Stomach (tissue), 4 donors: Measurements from ENCODE around the gene DENND1B.

Source experiments
- CTCF ChIP-seq, 7 experiments: fragments of 450-650 bp in 4 of 7; fragments of 200-600 bp in 3 of 7; sonication (generic) in 3 of 7; IDR thresholded peaks; one replicate each; pipeline ENCODE4 v1.5.1; 2016 to 2019; ENCODE audit warnings: antibody characterized with exemption in 7 of 7, control low read depth in 2 of 7, mild to moderate bottlenecking in 1 of 7
- EP300 ChIP-seq: sonication (generic); formaldehyde crosslinking; IDR thresholded peaks from one replicate; pipeline ENCODE4 v1.6.1; 2017; ENCODE audit warnings: antibody characterized with exemption
- POLR2AphosphoS5 ChIP-seq, 3 donors: sonication (generic); formaldehyde crosslinking; IDR thresholded peaks; one replicate each; pipeline ENCODE4 v1.6.1; 2016; ENCODE audit warnings: antibody characterized with exemption in 3 of 3

- TF ChIP-seq CTCF (IDR thresholded peaks at IDR 0.05) = no peak
- no peak for TF ChIP-seq POLR2AphosphoS5 (IDR thresholded peaks at IDR 0.05)
- TF ChIP-seq EP300 = no peak
These were observed 29.4 kb downstream of the DENND1B start for GRCh38 chr1:197745911-197746310.
